ENCODE results near the gene MYRF. TPM values are rescaled to one million over a fixed set of nuclear protein-coding genes. Genes with fewer than 3 reads are reported as not detected.

The MYRF gene
- total and polyA plus RNA-seq, 4 donors, result 0.23 to 2.3 (median 1.0) TPM

DNA sequence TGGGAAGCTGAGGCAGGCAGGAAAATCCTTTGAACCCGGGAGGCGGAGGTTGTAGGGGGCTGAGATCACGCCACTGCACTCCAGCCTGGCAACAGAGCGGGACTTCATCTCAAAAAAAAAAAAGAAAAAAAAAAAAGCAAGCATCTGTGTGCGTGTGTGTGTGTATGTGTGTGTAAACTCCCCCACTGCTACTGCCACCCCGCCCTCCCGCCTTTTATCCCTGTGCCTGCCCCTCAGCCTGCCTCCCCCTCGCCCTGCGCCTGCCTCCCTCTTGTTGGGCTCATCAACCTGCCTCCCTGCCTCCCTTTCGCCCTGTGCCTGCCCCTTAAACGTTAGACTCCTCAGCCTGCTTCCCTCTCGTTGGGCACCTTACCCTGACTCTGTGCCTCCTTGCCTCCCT, 22.0 kb downstream of the MYRF start:
- intact Hi-C loops (cut with DNase I), result no loop called here
- Histone ChIP-seq H3K27me3 (ENCODE audit: control insufficient read depth in 1 of 2, insufficient read depth in 2 of 2, low read length in 1 of 2) (no peaks in the 10 kb centered on the region), H3K27ac (ENCODE audit: low read depth in 1 of 2, low read length in 2 of 2) (no peak overlapping the region), H3K4me3 (ENCODE audit: low read length in 2 of 2) (no peak overlapping the region), H3K36me3 (ENCODE audit: control insufficient read depth in 1 of 2, insufficient read depth in 2 of 2, low read length in 1 of 2) (no peaks in the 10 kb centered on the region), H3K4me1 (ENCODE audit: control insufficient read depth in 1 of 2, insufficient read depth in 2 of 2, low read length in 2 of 2) (no peaks in the 10 kb centered on the region), H3K9me3 (ENCODE audit: control insufficient read depth, low read length) (no peaks in the 10 kb centered on the region)
- no peak for DNase-seq
- ATAC-seq (ENCODE audit: low FRiP score), result no peak
- WGBS, 2 donors, result 88 to 89% methylated on average over 11 to 12 of the region's 12 CpGs

DNA sequence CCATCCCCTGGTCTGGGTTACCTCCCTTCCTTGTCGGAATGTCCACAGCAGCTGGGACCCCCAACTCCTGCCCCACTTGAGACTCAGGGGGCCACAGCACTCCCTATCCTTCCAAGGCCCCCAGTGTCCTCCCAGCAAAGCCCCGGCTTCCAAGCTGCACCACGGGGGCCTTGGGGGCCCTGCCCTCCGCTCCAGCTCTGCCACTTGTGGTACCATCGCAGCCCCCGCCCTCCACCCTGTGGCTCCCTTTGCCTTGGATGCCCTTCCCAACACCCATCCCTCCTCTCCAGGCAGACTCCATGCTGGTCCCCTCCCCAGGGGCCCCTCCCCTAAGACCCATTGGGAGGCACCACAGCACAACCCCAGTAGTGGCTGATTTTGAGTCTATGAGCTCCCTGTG, 22.7 kb downstream of the MYRF start:
- DNase-seq (no peak), ATAC-seq (ENCODE audit: low FRiP score) (no peak)
- Histone ChIP-seq H3K4me3 (ENCODE audit: low read length in 2 of 2) (no peak overlapping the region), H3K9me3 (ENCODE audit: control insufficient read depth, low read length) (no peaks in the 10 kb centered on the region), H3K36me3 (ENCODE audit: control insufficient read depth in 1 of 2, insufficient read depth in 2 of 2, low read length in 1 of 2) (no peaks in the 10 kb centered on the region), H3K27ac (ENCODE audit: low read depth in 1 of 2, low read length in 2 of 2) (no peak overlapping the region), H3K4me1 (ENCODE audit: control insufficient read depth in 1 of 2, insufficient read depth in 2 of 2, low read length in 2 of 2) (no peaks in the 10 kb centered on the region), H3K27me3 (ENCODE audit: control insufficient read depth in 1 of 2, insufficient read depth in 2 of 2, low read length in 1 of 2) (no peaks in the 10 kb centered on the region)
- WGBS, 2 donors, result 93 to 98% methylated on average over 6 of the region's 6 CpGs
- intact Hi-C loops (cut with DNase I), result no loop called here

DNA sequence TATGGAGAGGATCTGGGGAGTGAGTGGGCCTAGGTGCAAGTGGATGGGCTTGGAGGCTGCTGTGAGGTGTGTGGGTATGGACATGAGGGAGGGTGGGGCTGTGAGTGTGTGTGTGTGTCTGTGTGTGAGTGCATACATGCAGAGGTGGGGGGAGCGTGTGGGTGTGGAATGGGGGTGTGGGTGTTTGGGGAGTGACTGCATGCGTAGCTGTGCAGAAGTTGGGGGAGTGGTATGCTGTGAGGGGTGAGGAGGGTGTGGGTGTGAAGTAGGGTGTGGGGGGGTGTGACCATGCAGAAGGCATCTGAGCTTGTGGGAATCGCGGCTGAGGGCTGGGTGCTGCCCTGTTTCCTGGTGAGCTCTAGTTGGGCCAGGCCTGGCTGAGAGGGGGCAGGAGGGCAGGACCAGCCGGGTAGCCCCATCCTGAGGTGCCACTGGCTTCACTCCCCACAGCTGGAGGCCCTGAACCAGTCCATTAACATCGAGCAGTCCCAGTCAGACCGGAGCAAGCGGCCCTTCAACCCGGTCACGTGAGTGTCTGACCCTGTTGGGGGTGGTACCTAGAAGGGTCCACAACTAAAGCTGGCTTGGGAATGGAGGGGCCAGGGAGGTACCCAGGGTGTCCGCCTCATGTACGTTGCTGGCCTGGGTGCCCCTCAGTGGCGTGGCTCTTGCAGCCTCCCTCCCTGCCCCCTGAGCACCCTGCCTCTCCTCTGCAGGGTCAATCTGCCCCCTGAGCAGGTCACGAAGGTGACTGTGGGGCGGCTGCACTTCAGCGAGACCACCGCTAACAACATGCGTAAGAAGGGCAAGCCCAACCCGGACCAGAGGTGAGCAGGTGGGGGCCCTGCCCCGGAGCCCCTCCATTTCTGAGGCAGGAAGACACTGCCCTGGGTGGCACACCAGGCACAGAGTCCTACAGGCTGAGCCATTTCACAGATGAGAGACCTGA, 23.4 kb downstream of the MYRF start:
- Histone ChIP-seq H3K27me3 (ENCODE audit: control insufficient read depth in 1 of 2, insufficient read depth in 2 of 2, low read length in 1 of 2) (no peaks in the 10 kb centered on the region), H3K4me1 (ENCODE audit: control insufficient read depth in 1 of 2, insufficient read depth in 2 of 2, low read length in 2 of 2) (no peaks in the 10 kb centered on the region), H3K27ac (ENCODE audit: low read depth in 1 of 2, low read length in 2 of 2) (no peak overlapping the region), H3K4me3 (ENCODE audit: low read length in 2 of 2) (no peak overlapping the region), H3K9me3 (ENCODE audit: control insufficient read depth, low read length) (no peaks in the 10 kb centered on the region), H3K36me3 (ENCODE audit: control insufficient read depth in 1 of 2, insufficient read depth in 2 of 2, low read length in 1 of 2) (no peaks in the 10 kb centered on the region)
- intact Hi-C loops (cut with DNase I), result no loop called here
- DNase-seq, result no peak
- no peak for ATAC-seq (ENCODE audit: low FRiP score)
- WGBS, 2 donors, result 88 to 93% methylated on average over 20 of the region's 20 CpGs

DNA sequence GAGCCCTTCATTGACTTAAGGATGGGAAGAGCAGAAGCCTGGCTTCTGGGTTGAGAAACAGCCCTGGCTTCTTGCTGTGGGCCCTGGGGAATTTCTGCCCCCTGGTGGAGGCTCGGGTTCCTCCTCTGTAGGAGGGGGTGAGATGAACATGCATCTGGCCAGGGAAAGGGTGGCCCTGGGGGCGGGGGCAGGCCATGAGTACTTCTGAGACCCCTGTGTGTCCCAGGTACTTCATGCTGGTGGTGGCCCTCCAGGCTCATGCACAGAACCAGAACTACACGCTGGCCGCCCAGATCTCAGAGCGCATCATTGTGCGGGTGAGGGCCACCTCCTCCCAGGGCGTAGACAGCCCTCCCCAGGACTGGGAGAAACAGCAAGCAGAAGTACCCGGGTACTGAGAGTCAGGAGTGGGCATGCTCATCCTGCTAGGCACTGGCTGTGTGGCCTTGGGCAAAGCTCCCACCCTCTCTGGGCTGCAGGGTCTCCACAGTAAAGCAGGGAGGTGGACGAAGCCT, 24.2 kb downstream of the MYRF start:
- Histone ChIP-seq H3K36me3 (ENCODE audit: control insufficient read depth in 1 of 2, insufficient read depth in 2 of 2, low read length in 1 of 2) (no peaks in the 10 kb centered on the region), H3K9me3 (ENCODE audit: control insufficient read depth, low read length) (no peaks in the 10 kb centered on the region), H3K27me3 (ENCODE audit: control insufficient read depth in 1 of 2, insufficient read depth in 2 of 2, low read length in 1 of 2) (no peaks in the 10 kb centered on the region), H3K27ac (ENCODE audit: low read depth in 1 of 2, low read length in 2 of 2) (no peak overlapping the region), H3K4me1 (ENCODE audit: control insufficient read depth in 1 of 2, insufficient read depth in 2 of 2, low read length in 2 of 2) (no peaks in the 10 kb centered on the region), H3K4me3 (ENCODE audit: low read length in 2 of 2) (no peak overlapping the region)
- no peak for ATAC-seq (ENCODE audit: low FRiP score)
- DNase-seq, result no peak
- intact Hi-C loops (cut with DNase I), result no loop called here
- WGBS, 2 donors, result 77 to 82% methylated on average over 9 of the region's 9 CpGs

DNA sequence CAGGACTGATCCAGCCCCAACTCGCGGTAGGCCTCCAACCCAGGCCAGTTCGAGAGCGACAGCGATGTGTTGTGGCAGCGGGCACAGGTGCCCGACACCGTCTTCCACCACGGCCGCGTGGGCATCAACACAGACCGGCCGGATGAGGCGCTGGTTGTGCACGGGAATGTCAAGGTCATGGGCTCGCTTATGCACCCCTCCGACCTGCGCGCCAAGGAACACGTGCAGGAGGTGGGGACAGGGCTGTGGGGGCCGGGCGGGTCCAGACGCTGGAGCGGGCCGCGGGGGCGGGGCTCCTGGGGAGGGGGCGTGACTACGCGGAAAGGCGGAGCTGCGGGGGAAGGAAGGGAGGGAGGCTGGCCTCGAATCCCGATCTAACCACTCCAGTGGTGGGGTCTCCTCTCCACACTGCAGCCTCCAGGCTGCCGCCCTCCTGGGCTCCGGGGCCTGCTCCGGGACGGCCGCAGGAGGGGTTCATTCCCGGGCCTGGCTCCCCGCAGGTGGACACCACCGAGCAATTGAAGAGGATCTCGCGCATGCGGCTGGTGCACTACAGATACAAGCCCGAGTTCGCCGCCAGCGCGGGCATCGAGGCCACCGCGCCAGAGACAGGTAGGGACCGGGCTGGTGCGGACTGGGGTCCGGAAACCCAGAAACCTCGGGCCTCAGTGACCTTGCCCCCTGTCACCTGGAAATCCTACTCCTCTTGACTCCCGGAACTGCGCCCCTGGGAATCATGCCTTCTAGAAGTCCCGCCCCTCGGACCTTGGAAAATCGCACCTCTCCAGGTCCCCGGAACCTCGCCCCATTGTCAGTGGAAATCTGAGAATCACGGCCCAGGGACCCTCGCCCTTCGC, 25.0 kb downstream of the MYRF start:
- intact Hi-C loops (cut with DNase I), result no loop called here
- WGBS, 2 donors, result 66 to 67% methylated on average over 64 to 67 of the region's 67 CpGs
- ATAC-seq (ENCODE audit: low FRiP score), result peak; percentile 56
- no peak overlapping the region for H3K4me3 ChIP-seq (ENCODE audit: low read length in 2 of 2)
- H3K9me3 ChIP-seq (ENCODE audit: control insufficient read depth, low read length), result no peaks in the 10 kb centered on the region
- no peak overlapping the region for H3K27ac ChIP-seq (ENCODE audit: low read depth in 1 of 2, low read length in 2 of 2)
- DNase-seq, result peak in 1 of 2 donors; percentile 85
- H3K27me3 ChIP-seq (ENCODE audit: control insufficient read depth in 1 of 2, insufficient read depth in 2 of 2, low read length in 1 of 2), result no peaks in the 10 kb centered on the region
- H3K36me3 ChIP-seq (ENCODE audit: control insufficient read depth in 1 of 2, insufficient read depth in 2 of 2, low read length in 1 of 2), result no peaks in the 10 kb centered on the region
- no peaks in the 10 kb centered on the region for H3K4me1 ChIP-seq (ENCODE audit: control insufficient read depth in 1 of 2, insufficient read depth in 2 of 2, low read length in 2 of 2)

DNA sequence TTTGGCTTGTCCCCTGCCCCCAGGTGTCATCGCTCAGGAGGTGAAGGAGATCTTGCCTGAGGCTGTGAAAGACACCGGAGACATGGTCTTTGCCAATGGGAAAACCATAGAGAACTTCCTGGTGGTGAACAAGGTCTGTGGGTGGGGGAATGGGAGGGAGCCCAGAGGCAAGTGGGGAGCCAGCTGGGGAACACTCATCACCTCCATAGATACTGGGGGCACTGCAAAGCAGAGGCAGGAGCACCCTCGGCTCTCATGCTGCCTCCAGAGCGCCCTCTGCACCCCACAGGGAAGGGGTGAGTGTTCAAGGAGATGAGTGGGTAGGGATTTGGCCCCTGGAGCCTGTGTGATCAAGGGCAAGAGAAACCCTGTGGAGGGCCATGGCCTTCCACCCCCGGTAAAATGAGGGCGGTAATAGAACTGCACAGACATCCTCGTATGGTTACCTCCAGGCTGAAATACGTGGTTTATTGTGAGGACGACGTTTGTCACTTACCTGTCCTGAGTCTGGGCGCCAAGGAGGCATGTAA, 26.0 kb downstream of the MYRF start:
- intact Hi-C loops (cut with DNase I), result no loop called here
- no peak for DNase-seq
- 85 to 89% methylated on average over 11 of the region's 11 CpGs for WGBS, 2 donors
- H3K27me3 ChIP-seq (ENCODE audit: control insufficient read depth in 1 of 2, insufficient read depth in 2 of 2, low read length in 1 of 2), result no peaks in the 10 kb centered on the region
- H3K27ac ChIP-seq (ENCODE audit: low read depth in 1 of 2, low read length in 2 of 2), result no peak overlapping the region
- ATAC-seq (ENCODE audit: low FRiP score), result no peak
- no peaks in the 10 kb centered on the region for H3K36me3 ChIP-seq (ENCODE audit: control insufficient read depth in 1 of 2, insufficient read depth in 2 of 2, low read length in 1 of 2)
- no peaks in the 10 kb centered on the region for H3K9me3 ChIP-seq (ENCODE audit: control insufficient read depth, low read length)
- no peaks in the 10 kb centered on the region for H3K4me1 ChIP-seq (ENCODE audit: control insufficient read depth in 1 of 2, insufficient read depth in 2 of 2, low read length in 2 of 2)
- no peak overlapping the region for H3K4me3 ChIP-seq (ENCODE audit: low read length in 2 of 2)

DNA sequence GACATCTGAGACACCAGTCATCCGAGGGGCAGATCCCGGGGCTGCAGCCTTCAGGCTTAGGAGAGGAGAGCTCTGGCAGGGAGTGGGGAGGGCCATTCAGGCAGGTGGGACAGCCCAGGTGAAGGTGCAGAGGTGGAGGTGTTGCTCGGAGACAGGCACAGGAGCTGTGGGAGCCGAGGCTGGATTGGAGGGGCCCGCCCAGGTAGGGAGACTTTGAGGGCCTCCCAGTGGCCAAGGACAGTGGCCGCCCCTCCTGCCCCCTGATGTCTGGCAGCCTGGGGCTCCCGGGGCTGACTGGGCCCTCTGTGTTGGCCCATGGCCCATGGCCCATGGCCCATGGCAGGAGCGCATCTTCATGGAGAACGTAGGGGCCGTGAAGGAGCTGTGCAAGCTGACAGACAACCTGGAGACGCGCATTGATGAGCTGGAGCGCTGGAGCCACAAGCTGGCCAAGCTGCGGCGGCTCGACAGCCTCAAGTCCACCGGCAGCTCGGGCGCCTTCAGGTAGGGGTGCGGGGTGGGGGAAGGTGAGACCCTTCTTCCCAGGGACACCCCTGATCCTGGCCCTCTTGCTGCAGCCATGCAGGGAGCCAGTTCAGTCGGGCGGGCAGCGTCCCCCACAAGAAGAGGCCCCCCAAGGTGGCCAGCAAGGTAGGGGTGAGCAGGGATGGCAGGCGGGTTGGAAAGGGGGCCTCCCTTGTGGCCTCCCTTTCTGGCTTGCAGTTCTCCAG, 26.6 kb downstream of the MYRF start:
- 85 to 86% methylated on average over 22 to 24 of the region's 24 CpGs for WGBS, 2 donors
- no peaks in the 10 kb centered on the region for H3K4me1 ChIP-seq (ENCODE audit: control insufficient read depth in 1 of 2, insufficient read depth in 2 of 2, low read length in 2 of 2)

More for the DNA sequence above, 26.6 kb downstream of the MYRF start:
- H3K36me3 ChIP-seq (ENCODE audit: control insufficient read depth in 1 of 2, insufficient read depth in 2 of 2, low read length in 1 of 2), result no peaks in the 10 kb centered on the region
- ATAC-seq (ENCODE audit: low FRiP score), result no peak
- no peaks in the 10 kb centered on the region for H3K9me3 ChIP-seq (ENCODE audit: control insufficient read depth, low read length)
- H3K4me3 ChIP-seq (ENCODE audit: low read length in 2 of 2), result no peak overlapping the region
- no peak for DNase-seq
- intact Hi-C loops (cut with DNase I), result no loop called here
- no peak overlapping the region for H3K27ac ChIP-seq (ENCODE audit: low read depth in 1 of 2, low read length in 2 of 2)
- no peaks in the 10 kb centered on the region for H3K27me3 ChIP-seq (ENCODE audit: control insufficient read depth in 1 of 2, insufficient read depth in 2 of 2, low read length in 1 of 2)

All from aorta (tissue), 5 donors.